ENCODE results near the gene IQSEC1.

IQSEC1 gene

GRCh38 chr3:13106308-13107001, 33.2 kb upstream of the IQSEC1 start:
- DNase-seq (ENCODE audit: low read depth) = no peak
- no peak overlapping the region for H3K4me3 ChIP-seq (ENCODE audit: low read depth, low read length)
- TF ChIP-seq, protein P1, sequence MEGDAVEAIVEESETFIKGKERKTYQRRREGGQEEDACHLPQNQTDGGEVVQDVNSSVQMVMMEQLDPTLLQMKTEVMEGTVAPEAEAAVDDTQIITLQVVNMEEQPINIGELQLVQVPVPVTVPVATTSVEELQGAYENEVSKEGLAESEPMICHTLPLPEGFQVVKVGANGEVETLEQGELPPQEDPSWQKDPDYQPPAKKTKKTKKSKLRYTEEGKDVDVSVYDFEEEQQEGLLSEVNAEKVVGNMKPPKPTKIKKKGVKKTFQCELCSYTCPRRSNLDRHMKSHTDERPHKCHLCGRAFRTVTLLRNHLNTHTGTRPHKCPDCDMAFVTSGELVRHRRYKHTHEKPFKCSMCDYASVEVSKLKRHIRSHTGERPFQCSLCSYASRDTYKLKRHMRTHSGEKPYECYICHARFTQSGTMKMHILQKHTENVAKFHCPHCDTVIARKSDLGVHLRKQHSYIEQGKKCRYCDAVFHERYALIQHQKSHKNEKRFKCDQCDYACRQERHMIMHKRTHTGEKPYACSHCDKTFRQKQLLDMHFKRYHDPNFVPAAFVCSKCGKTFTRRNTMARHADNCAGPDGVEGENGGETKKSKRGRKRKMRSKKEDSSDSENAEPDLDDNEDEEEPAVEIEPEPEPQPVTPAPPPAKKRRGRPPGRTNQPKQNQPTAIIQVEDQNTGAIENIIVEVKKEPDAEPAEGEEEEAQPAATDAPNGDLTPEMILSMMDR (conservative IDR thresholded peaks at IDR 0.05; ENCODE audit: low read depth, low read length) = no peak

- DNase-seq (ENCODE audit: low read depth) = no peak
- H3K4me3 ChIP-seq (ENCODE audit: low read depth, low read length) = no peak overlapping the region
- TF ChIP-seq, protein P1 (conservative IDR thresholded peaks at IDR 0.05; ENCODE audit: low read depth, low read length) = no peak
These were observed 32.6 kb upstream of the IQSEC1 start for GRCh38 chr3:13105896-13106250.

DNA sequence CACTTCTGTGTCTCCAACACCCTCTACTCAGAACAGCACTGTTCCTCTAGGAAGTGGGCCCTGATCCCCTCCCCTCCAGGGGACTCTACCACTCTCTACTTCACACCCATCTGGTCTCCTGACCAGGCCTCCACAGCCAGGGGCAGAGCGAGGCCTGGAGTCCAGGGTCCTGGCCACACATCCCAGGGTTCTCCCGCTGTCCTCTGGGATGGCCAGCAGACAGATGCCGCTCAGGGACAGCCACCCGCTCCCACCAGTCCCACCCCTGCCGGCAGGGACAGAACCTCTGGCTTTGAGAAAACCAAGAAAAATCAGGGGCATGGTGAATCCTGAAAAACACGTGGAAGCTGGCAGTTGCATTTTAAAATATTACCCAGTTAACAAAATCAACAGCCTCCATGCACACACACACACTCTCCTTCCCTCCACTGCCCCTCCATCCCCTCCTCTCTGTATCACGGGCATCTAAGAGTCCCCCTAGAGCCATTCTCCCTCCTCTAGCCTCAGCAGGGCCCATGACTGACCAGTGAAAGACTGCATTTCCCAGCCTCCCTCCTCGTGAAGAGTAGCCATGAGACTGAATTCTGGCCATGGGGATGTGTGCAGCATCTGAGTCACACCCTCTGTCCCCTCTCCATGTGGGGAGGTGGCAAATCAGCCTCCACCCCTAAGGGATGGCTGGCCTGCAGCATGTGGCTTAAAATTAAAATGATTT, 32.1 kb upstream of the IQSEC1 start:
- DNase-seq (ENCODE audit: low read depth) = no peak
- TF ChIP-seq, protein P1 (conservative IDR thresholded peaks at IDR 0.05; ENCODE audit: low read depth, low read length) = no peak
- H3K4me3 ChIP-seq (ENCODE audit: low read depth, low read length) = no peak overlapping the region

DNA sequence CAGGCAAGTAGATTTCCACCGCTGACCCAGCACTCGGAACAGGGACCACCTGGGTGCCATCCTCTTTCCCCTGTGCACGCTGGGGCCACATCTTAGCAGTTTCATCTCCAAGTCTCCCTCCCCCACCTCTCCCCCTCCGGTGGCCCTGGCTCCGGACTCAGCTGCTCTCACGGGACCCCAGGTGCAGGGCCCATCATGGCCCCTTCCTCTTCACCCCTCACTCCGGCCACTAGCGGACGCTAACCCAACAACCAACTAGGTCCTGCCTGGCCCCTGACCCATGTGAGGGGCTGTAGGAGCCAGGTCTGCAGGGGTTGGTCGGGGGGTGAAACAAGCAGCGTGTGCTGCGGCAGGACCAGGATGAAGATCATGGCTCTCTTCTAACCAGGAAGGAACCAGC, 31.3 kb upstream of the IQSEC1 start:
- no peak overlapping the region for H3K4me3 ChIP-seq (ENCODE audit: low read depth, low read length)
- DNase-seq (ENCODE audit: low read depth) = no peak
- TF ChIP-seq, protein P1 (conservative IDR thresholded peaks at IDR 0.05; ENCODE audit: low read depth, low read length) = no peak

DNA sequence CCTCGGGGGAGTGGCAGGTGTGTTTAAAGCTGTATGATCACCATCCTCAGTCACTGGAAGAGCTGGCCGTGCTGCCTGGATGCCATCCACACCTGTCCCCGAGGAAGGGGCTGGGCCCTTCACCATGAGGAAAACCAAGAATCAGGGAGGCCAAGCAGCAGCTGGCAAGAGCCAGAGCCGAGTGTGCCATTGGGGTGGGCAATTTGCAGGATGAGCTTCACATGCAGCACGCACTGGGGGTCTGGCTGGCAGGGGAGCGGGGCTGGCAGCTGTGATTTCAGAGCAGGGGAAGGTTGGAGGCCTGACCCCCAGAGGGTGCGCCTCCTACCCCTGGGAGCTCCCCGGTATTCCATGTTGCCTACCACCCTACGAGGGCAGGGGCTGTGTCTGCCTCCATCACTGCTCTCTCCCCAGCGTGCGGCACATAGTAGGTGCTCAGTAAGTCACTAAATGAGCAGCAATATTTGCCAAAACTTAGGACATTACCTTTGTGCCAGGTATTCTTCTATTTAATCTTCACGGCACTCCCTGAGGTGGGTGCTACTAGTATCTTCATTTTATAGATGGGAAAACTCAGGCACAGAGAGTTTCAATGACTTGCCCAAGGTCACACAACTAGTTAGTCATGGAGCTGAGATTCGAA, 30.3 kb upstream of the IQSEC1 start:
- TF ChIP-seq, protein P1 (conservative IDR thresholded peaks at IDR 0.05; ENCODE audit: low read depth, low read length) = no peak
- DNase-seq (ENCODE audit: low read depth) = no peak
- H3K4me3 ChIP-seq (ENCODE audit: low read depth, low read length) = no peak overlapping the region

- TF ChIP-seq, protein P1 (conservative IDR thresholded peaks at IDR 0.05; ENCODE audit: low read depth, low read length) = no peak
- H3K4me3 ChIP-seq (ENCODE audit: low read depth, low read length) = no peak overlapping the region
- no peak for DNase-seq (ENCODE audit: low read depth)
These were observed 29.4 kb upstream of the IQSEC1 start for GRCh38 chr3:13102386-13103345.
